Omental fat pad (tissue), 4 donors: Measurements from ENCODE around the gene INTS15. TPM values are rescaled to one million over a fixed set of nuclear protein-coding genes. Genes with fewer than 3 reads are reported as not detected.

Experiments
- ATAC-seq: fragments of 150-250 bp; one replicate; pipeline ENCODE4 v1.9.1; 2016; ENCODE audit warnings: mild to moderate bottlenecking, moderate library complexity; ENCODE audit not compliant: low FRiP score
- DNase-seq: peaks from one replicate; pipeline ENCODE4 v3.0.0-alpha.2; 2019; ENCODE audit warnings: low spot score
- CTCF ChIP-seq, 3 donors: fragments of 450-650 bp; IDR thresholded peaks; one replicate each; pipeline ENCODE4 v1.5.1; 2016 to 2017; ENCODE audit warnings: antibody characterized with exemption in 3 of 3, mild to moderate bottlenecking in 3 of 3, moderate library complexity in 2 of 3
- total RNA-seq, 4 donors: library from RNA; depleted of rRNA; stranded (reverse); fragments of >200 nt; gene quantifications; one replicate each; pipeline ENCODE4 v1.1.0, GENCODE V29; 2016

INTS15 gene
- total RNA-seq, 4 donors from 2014 or later = 20.2 to 45.1 (median 24.1) TPM

GRCh38 chr7:6618621-6619020, 28.8 kb downstream of the INTS15 start:
- TF ChIP-seq CTCF (IDR thresholded peaks at IDR 0.05) = no peak
- ATAC-seq = no peak
- DNase-seq = no peak

- ATAC-seq (no peak), DNase-seq (no peak)
- TF ChIP-seq CTCF (IDR thresholded peaks at IDR 0.05) = no peak
Measured at GRCh38 chr7:6619961-6620360, 30.1 kb downstream of the INTS15 start.

- no peak for TF ChIP-seq CTCF (IDR thresholded peaks at IDR 0.05)
- ATAC-seq (no peak), DNase-seq (no peak)
Measured at GRCh38 chr7:6621195-6622133, 31.6 kb downstream of the INTS15 start.

GRCh38 chr7:6622134-6622710, 32.4 kb downstream of the INTS15 start:
- TF ChIP-seq CTCF (IDR thresholded peaks at IDR 0.05) = no peak
- no peak for DNase-seq
- no peak for ATAC-seq

GRCh38 chr7:6623589-6624245, 33.9 kb downstream of the INTS15 start:
- no peak for TF ChIP-seq CTCF (IDR thresholded peaks at IDR 0.05)
- no peak for DNase-seq
- ATAC-seq = no peak

GRCh38 chr7:6624246-6624611, 34.4 kb downstream of the INTS15 start:
- no peak for ATAC-seq
- no peak for TF ChIP-seq CTCF (IDR thresholded peaks at IDR 0.05)
- DNase-seq = no peak
